GF-D8 (cell line): ENCODE data around the gene ENGASE.

Source experiments
- DNase-seq: peaks from one replicate; lab custom pipeline; 2025; lab: John Stamatoyannopoulos, UW

ENGASE gene

GRCh38 chr17:79092567-79092966 is 17.9 kb downstream of the ENGASE start:
- no peak for DNase-seq

GRCh38 chr17:79093270-79093669 is 18.6 kb downstream of the ENGASE start:
- DNase-seq, result no peak

GRCh38 chr17:79094261-79094660 is 19.6 kb downstream of the ENGASE start:
- DNase-seq, result no peak

GRCh38 chr17:79095345-79096055 is 20.9 kb downstream of the ENGASE start:
- DNase-seq, result no peak

- no peak for DNase-seq
These were observed 21.9 kb downstream of the ENGASE start for GRCh38 chr17:79096477-79096876.

- DNase-seq, result no peak
These were observed 22.8 kb downstream of the ENGASE start for GRCh38 chr17:79097226-79098055.

- DNase-seq, result no peak
These were observed 23.8 kb downstream of the ENGASE start for GRCh38 chr17:79098282-79098867.

GRCh38 chr17:79100405-79100804 is 25.8 kb downstream of the ENGASE start:
- DNase-seq, result no peak

- no peak for DNase-seq
These were observed 26.6 kb downstream of the ENGASE start for GRCh38 chr17:79101111-79101673.

- DNase-seq, result no peak
These were observed 27.6 kb downstream of the ENGASE start for GRCh38 chr17:79102214-79102613.

- no peak for DNase-seq
These were observed 30.4 kb downstream of the ENGASE start for GRCh38 chr17:79104898-79105600.

GRCh38 chr17:79105937-79106336 is 31.3 kb downstream of the ENGASE start:
- no peak for DNase-seq

GRCh38 chr17:79106958-79107357 is 32.3 kb downstream of the ENGASE start:
- no peak for DNase-seq

- no peak for DNase-seq
These were observed 33.0 kb downstream of the ENGASE start for GRCh38 chr17:79107499-79108231.

- no peak for DNase-seq
These were observed 33.7 kb downstream of the ENGASE start for GRCh38 chr17:79108232-79108850.

- no peak for DNase-seq
These were observed 34.2 kb downstream of the ENGASE start for GRCh38 chr17:79108870-79109269.

GRCh38 chr17:79109584-79109983 is 35.0 kb downstream of the ENGASE start:
- no peak for DNase-seq

GRCh38 chr17:79111097-79111496 is 36.5 kb downstream of the ENGASE start:
- DNase-seq, result no peak

- no peak for DNase-seq
These were observed 37.8 kb downstream of the ENGASE start for GRCh38 chr17:79112471-79112870.

GRCh38 chr17:79113699-79114457 is 39.3 kb downstream of the ENGASE start:
- DNase-seq, result no peak
